ENCODE data around the gene PJVK.

- no peak for TF ChIP-seq CTCF (IDR thresholded peaks at IDR 0.05)
- no peak for TF ChIP-seq SIN3A (IDR thresholded peaks at IDR 0.05; ENCODE audit: borderline replicate concordance, insufficient read depth, low read depth, low read length)
- no peak for TF ChIP-seq REST (IDR thresholded peaks at IDR 0.05; ENCODE audit: insufficient read depth in 1 of 2, low read depth in 2 of 2, low read length in 1 of 2)
- TF ChIP-seq POLR2AphosphoS5 (IDR thresholded peaks at IDR 0.05; ENCODE audit: low read depth, low read length): 0 out of 2 replicates have a peak, but pooled peaks have one; percentile 19
These were observed 28.6 kb downstream of the PJVK start for GRCh38 chr2:178479758-178480226.
